Large intestine (tissue), 3 donors: ENCODE results near the gene PCDHGA4. TPM values are rescaled to one million over a fixed set of nuclear protein-coding genes. Genes with fewer than 3 reads are reported as not detected.
"Not testable (repeated sequence)": the region's sequence is repeated elsewhere in the genome, so short reads cannot be mapped to it uniquely, and the experiment has no call there.

Source experiments
- DNase-seq, 2 donors: peaks; one replicate each; pipeline versions ENCODE4 v3.0.0 to v3.0.0-alpha.2; 2013
- H3K27ac ChIP-seq: one replicate; pipeline ENCODE4 v1.5.1; 2013; ENCODE audit warnings: low read length
- H3K27me3 ChIP-seq: 2 replicates; pipeline ENCODE4 v1.6.1; 2013; ENCODE audit warnings: low read length; ENCODE audit not compliant: control insufficient read depth, insufficient read depth
- H3K36me3 ChIP-seq: 2 replicates; pipeline ENCODE4 v1.6.1; 2013; ENCODE audit warnings: low read length; ENCODE audit not compliant: control insufficient read depth, insufficient read depth
- H3K4me1 ChIP-seq: one replicate; pipeline ENCODE4 v1.6.1; 2013; ENCODE audit warnings: low read length; ENCODE audit not compliant: control insufficient read depth, insufficient read depth
- H3K4me3 ChIP-seq: one replicate; pipeline ENCODE4 v1.5.1; 2013; ENCODE audit warnings: low read length
- H3K9me3 ChIP-seq: one replicate; pipeline ENCODE4 v1.6.1; 2013; ENCODE audit warnings: mild to moderate bottlenecking, low read depth, low read length, moderate library complexity; ENCODE audit not compliant: control insufficient read depth
- WGBS: methylation state at CpG from one replicate; pipeline ENCODE4 v1.1.5; 2013; ENCODE audit warnings: low lambda C conversion rate; ENCODE audit not compliant: insufficient coverage; 5-methylcytosine and 5-hydroxymethylcytosine counted together
- polyA plus RNA-seq: library from polyadenylated mRNA; unstranded; fragments of 120-200 nt; gene quantifications from one replicate; pipeline ENCODE4 v1.2.1, GENCODE V29; 2013

PCDHGA4 gene
- polyA plus RNA-seq, 1 donor: 0.79 TPM

- no peaks in the 10 kb centered on the region for H3K36me3 ChIP-seq
- DNase-seq: no peak
- no peak overlapping the region for H3K4me3 ChIP-seq
- WGBS: no CpG with 5 or more reads among the region's 43 CpGs
- no peak overlapping the region for H3K27ac ChIP-seq
- H3K9me3 ChIP-seq: peaks cover 41% of the 10 kb centered on the region
- peaks cover 38% of the 10 kb centered on the region for H3K27me3 ChIP-seq
- no peaks in the 10 kb centered on the region for H3K4me1 ChIP-seq
These were observed 29.8 kb downstream of the PCDHGA4 start for GRCh38 chr5:141384471-141385267.

- DNase-seq, H3K4me3 ChIP-seq, H3K36me3 ChIP-seq, H3K4me1 ChIP-seq, H3K27ac ChIP-seq: not testable (repeated sequence)
- no CpG with 5 or more reads among the region's 40 CpGs for WGBS
- peaks cover 42% of the 10 kb centered on the region for H3K27me3 ChIP-seq
- peaks cover 46% of the 10 kb centered on the region for H3K9me3 ChIP-seq
These were observed 32.9 kb downstream of the PCDHGA4 start, which contains the start of gene PCDHGB4 for GRCh38 chr5:141387557-141388311. PCDHGB4 (plus strand) TSS chr5:141387698; CDS start chr5:141387885, 187 bp downstream.

DNA sequence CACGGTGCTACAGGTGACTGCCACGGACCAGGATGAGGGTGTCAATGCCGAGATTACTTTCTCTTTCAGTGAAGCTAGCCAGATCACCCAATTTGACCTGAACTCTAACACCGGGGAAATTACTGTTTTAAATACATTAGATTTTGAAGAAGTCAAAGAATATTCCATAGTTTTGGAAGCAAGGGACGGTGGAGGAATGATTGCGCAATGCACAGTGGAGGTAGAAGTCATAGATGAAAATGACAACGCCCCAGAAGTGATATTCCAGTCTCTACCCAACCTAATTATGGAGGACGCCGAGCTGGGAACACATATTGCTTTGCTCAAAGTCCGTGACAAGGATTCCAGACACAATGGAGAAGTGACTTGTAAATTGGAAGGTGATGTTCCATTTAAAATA lies 33.8 kb downstream of the PCDHGA4 start:
- no peaks in the 10 kb centered on the region for H3K36me3 ChIP-seq
- 42% methylated on average over 3 of the region's 10 CpGs for WGBS
- H3K9me3 ChIP-seq: peaks cover 48% of the 10 kb centered on the region

DNA sequence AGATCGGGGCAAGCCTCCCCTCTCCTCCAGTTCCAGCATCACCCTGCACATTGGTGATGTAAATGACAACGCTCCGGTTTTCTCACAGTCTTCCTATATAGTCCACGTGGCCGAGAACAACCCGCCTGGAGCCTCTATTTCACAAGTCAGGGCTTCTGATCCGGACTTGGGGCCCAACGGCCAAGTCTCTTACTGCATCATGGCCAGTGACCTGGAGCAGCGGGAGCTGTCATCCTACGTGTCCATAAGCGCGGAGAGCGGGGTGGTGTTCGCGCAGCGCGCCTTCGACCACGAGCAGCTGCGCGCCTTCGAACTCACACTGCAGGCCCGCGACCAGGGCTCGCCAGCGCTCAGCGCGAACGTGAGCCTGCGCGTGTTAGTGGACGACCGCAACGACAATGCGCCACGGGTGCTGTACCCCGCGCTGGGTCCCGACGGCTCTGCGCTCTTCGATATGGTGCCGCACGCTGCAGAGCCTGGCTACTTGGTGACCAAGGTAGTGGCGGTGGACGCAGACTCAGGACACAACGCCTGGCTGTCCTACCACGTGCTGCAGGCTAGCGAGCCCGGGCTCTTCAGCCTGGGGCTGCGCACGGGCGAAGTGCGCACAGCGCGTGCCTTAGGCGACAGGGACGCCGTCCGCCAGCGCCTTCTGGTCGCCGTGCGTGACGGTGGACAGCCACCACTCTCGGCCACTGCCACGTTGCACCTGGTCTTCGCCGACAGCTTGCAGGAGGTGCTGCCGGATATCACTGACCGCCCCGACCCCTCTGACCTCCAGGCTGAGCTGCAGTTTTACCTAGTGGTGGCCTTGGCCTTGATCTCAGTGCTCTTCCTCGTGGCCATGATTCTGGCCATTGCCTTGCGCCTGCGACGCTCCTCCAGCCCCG lies 34.6 kb downstream of the PCDHGA4 start:
- DNase-seq: no peak
- WGBS: no CpG with 5 or more reads among the region's 77 CpGs
- Histone ChIP-seq H3K27me3 (peaks cover 43% of the 10 kb centered on the region), H3K9me3 (peaks cover 52% of the 10 kb centered on the region), H3K36me3 (no peaks in the 10 kb centered on the region), H3K4me3 (no peak overlapping the region), H3K4me1 (no peaks in the 10 kb centered on the region), H3K27ac (no peak overlapping the region)

More for the DNA sequence above, 33.8 kb downstream of the PCDHGA4 start:
- no peak for DNase-seq
- H3K4me1 ChIP-seq: no peaks in the 10 kb centered on the region
- H3K27ac ChIP-seq: no peak overlapping the region
- H3K27me3 ChIP-seq: peaks cover 42% of the 10 kb centered on the region
- no peak overlapping the region for H3K4me3 ChIP-seq

DNA sequence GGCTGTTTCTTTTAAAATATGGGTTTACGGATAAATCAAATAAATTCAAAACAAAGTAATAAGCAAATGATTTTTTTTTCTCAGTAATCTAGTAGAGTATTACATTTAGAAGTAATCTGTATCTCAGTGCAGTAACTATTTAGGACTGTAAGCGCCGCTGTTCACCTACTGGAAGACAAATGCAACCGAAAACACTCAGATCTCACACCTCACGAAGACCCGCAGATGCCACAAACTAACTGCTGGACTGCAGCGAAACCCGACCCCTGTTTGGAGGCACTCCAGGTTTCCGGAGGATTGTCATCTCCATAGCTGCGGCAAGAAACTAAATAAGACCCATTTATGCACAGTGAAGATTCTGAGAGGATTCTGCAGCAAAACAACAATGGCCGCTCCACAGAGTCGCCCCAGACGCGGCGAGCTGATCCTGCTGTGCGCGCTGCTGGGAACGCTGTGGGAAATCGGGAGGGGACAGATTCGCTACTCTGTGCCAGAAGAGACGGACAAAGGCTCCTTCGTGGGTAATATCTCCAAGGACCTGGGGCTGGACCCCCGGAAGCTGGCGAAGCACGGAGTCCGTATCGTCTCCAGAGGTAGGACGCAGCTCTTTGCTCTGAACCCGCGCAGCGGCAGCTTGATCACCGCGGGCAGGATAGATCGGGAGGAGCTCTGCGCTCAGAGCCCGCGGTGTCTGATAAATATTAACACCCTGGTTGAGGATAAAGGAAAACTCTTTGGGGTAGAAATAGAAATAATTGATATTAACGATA lies 37.8 kb downstream of the PCDHGA4 start, which contains the start of gene PCDHGA8:
TSS of gene PCDHGA8 (plus strand) at position 205 of the 770 bp plus-strand sequence. CDS start at position 386, 181 bp downstream.
- no peak within 1 kb of the TSS for H3K27ac ChIP-seq
- DNase-seq: no peak
- no peaks in the 10 kb centered on the region for H3K4me1 ChIP-seq
- no peak within 1 kb of the TSS for H3K4me3 ChIP-seq
- peaks cover 41% of the 10 kb centered on the region for H3K27me3 ChIP-seq
- H3K36me3 ChIP-seq: no peaks in the 10 kb centered on the region
- WGBS: 36% methylated on average over 2 of the region's 38 CpGs
- H3K9me3 ChIP-seq: peaks cover 56% of the 10 kb centered on the region

GRCh38 chr5:141393267-141393666 lies 38.4 kb downstream of the PCDHGA4 start:
- H3K36me3 ChIP-seq: no peaks in the 10 kb centered on the region
- no peak for DNase-seq
- WGBS: 31% methylated on average over 3 of the region's 21 CpGs
- H3K27ac ChIP-seq: no peak overlapping the region
- peaks cover 56% of the 10 kb centered on the region for H3K9me3 ChIP-seq
- H3K27me3 ChIP-seq: peaks cover 41% of the 10 kb centered on the region
- H3K4me1 ChIP-seq: no peaks in the 10 kb centered on the region
- no peak overlapping the region for H3K4me3 ChIP-seq

DNA sequence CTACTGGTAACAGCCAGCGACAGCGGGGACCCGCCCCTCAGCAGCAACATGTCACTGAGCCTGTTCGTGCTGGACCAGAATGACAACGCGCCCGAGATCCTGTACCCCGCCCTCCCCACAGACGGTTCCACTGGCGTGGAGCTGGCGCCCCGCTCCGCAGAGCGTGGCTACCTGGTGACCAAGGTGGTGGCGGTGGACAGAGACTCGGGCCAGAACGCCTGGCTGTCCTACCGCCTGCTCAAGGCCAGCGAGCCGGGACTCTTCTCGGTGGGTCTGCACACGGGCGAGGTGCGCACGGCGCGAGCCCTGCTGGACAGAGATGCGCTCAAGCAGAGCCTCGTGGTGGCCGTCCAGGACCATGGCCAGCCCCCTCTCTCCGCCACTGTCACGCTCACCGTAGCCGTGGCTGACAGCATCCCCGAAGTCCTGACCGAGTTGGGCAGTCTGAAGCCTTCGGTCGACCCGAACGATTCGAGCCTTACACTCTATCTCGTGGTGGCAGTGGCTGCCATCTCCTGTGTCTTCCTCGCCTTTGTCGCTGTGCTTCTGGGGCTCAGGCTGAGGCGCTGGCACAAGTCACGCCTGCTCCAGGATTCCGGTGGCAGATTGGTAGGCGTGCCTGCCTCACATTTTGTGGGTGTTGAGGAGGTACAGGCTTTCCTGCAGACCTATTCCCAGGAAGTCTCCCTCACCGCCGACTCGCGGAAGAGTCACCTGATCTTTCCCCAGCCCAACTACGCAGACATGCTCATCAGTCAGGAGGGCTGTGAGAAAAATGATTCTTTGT lies 39.8 kb downstream of the PCDHGA4 start:
- not testable (repeated sequence) for H3K4me1 ChIP-seq, DNase-seq, H3K36me3 ChIP-seq, H3K4me3 ChIP-seq, H3K27ac ChIP-seq
- no CpG with 5 or more reads among the region's 53 CpGs for WGBS
- peaks cover 42% of the 10 kb centered on the region for H3K27me3 ChIP-seq
- peaks cover 58% of the 10 kb centered on the region for H3K9me3 ChIP-seq

DNA sequence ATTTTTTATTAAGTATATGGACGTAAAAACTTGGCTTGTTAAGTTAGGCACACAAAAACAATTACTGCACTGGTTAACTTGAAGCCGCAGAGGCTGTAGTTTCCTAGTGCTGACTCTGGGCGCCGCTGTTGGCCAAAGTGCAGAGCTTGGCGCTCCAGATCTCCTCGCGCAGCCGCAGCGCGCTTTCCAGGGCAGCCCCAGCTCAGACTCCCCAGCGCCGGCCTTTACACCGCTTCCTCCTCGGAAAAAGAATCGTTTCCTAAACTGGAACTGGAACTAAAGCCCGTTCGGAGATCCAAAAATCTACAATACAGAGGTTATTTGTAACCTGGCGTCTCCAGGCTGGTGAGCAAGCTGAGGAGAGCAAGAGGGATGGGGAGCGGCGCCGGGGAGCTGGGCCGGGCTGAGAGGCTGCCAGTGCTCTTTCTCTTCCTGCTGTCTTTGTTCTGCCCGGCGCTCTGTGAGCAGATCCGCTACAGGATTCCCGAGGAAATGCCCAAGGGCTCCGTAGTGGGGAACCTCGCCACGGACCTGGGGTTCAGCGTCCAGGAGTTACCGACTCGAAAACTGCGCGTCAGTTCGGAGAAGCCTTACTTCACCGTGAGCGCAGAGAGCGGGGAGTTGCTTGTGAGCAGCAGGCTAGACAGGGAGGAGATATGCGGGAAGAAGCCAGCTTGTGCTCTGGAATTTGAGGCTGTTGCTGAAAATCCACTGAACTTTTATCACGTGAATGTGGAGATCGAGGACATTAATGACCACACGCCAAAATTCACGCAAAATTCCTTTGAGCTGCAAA lies 43.1 kb downstream of the PCDHGA4 start, which contains the start of gene PCDHGB5:
TSS of gene PCDHGB5 (plus strand) at position 192 of the 796 bp plus-strand sequence. CDS start at position 373, 181 bp downstream.
- not testable (repeated sequence) for H3K36me3 ChIP-seq, H3K27ac ChIP-seq, H3K4me1 ChIP-seq
- peak in 1 of 2 donors; percentile 32 for DNase-seq
- Histone ChIP-seq H3K4me3 (peak within 1 kb of the TSS; percentile 26), H3K27me3 (peaks cover 47% of the 10 kb centered on the region), H3K9me3 (peaks cover 53% of the 10 kb centered on the region)
- WGBS: no CpG with 5 or more reads among the region's 43 CpGs
